HG03439 (cell line): ENCODE results near the gene DDX23.
A peak's percentile ranks its signal among the peaks of the same experiment; 100 is the strongest.

ENCODE experiments used
- ATAC-seq: cut with Tn5 transposase; IDR thresholded peaks from one replicate; pipeline ENCODE4 v1.9.1; 2021; ENCODE audit warnings: mild to moderate bottlenecking, moderate library complexity; ENCODE audit not compliant: unreplicated experiment

The DDX23 gene

GRCh38 chr12:48800971-48801370 is 51.0 kb downstream of the DDX23 start:
- no peak for ATAC-seq

GRCh38 chr12:48800457-48800856 is 51.5 kb downstream of the DDX23 start:
- ATAC-seq = no peak

GRCh38 chr12:48796976-48797375 is 55.0 kb downstream of the DDX23 start:
- no peak for ATAC-seq

DNA sequence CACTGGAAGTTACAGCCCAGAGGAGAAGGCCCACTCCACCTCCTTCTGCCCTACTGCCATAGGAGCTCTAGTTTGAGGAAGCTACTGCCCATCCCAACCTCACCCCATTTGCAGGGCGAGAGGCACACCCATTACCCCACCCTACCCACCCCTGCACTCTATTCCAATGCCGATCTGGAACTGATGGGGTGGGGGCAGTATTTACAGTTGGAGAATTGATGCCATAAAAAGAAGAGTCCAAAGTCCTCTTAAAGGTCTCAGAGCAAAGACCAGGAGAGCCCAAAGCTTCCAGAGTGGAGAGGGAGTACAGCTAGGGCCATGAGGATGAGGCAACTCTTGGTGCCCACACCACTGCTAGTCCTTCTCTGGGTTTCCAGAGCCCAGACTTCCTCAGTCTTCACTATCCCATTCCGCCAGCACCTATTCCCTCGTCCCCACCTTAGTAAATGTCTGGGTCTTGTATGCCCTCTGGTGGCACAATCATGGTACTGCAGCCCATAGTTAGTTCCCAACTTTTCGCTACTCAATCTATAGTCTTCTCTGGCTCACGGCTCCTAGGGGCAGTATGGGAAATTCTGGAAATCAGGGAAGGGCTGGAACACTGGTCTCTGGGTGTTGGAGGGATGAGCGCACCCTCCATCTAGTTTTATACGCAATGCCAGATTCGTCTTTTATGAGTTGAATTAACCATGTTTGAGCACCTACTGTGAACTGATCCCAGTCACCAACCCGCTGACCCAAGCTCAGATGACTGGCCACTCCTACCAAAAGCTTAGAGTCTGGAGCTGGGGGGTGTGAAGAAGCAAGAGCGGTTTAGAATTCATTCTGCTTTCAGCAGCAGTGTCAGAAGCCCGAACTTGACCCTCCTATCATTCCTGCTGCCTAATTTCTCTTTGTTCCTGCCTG is 56.2 kb downstream of the DDX23 start:
- peak; percentile 56 for ATAC-seq

DNA sequence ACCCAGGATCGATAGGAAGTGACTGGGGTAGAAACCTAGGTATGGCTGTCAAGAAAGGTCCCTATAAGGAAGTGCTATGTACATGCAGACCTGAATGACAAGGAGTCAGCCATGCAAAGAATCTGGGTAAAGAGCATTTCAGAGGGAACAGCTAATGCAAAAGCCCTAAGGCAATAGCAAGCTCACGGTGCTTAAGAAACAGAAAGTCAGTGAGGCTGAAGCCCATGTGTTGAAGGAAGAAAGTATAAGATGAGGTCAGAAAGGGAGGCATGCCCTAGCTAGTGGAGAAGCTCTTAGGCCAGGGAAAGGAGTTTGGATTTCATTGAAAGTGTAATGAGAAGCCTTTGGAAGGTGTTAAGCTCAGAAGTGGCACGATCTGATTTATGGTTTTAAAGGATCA is 57.1 kb downstream of the DDX23 start:
- ATAC-seq = no peak

GRCh38 chr12:48793696-48794095 is 58.3 kb downstream of the DDX23 start:
- no peak for ATAC-seq

GRCh38 chr12:48789858-48790326 is 62.1 kb downstream of the DDX23 start:
- no peak for ATAC-seq

- no peak for ATAC-seq
Observed at GRCh38 chr12:48788854-48789775, 62.8 kb downstream of the DDX23 start, which contains the start of gene ADCY6. TSS of gene ADCY6 (minus strand) at chr12:48789089. CDS start at chr12:48783434, 5,655 bp downstream.

- no peak for ATAC-seq
Observed at GRCh38 chr12:48788524-48788853, 63.5 kb downstream of the DDX23 start.

- ATAC-seq = no peak
Observed at GRCh38 chr12:48787791-48788523, 64.0 kb downstream of the DDX23 start.

- ATAC-seq = no peak
Observed at GRCh38 chr12:48786591-48787544, 65.1 kb downstream of the DDX23 start.

- no peak for ATAC-seq
Observed at GRCh38 chr12:48783432-48783831, 68.5 kb downstream of the DDX23 start.

DNA sequence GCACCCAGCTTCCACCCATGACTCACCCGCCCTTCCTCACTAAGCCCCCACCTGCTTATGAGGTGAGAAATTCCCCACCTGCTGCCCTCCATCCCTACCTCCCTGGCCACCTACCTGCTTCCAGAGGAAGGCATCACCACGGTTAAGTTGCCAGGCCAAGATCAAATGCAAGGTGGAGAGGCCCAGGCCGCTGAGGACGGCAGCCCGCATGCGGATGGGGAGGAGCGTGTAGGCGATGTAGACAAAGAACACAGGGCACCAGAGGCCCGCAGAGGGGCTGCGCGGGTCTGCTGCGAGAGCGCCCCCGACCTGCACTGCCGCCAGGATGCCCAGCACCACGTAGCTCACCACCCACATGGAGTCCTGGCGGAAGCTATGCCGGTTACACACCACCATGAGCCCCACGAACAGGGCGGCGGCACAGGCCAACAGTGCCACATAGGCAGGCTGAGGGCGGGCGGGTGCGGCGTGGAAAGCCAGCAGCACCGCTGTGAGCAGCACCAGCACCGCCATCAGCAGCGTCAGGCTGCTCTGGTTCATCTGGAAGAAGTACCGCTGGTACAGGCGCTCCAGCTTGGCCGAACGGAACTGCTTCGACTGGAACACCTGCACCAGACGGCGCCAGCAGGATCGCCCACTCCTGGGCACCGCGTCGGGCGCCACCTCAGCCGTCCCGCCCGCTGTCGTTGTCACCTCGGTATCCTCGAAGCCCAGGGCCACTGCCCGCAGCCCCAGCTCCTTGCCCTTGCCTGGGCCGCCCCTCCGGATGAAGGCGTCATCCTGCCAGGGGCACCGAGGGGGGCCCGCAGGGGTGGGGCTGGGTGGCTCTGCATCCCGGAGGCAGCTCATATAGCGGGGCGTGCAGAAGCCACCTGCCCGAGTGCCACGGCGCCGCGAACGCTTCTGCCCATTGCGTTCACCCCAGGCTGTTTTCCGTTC is 69.2 kb downstream of the DDX23 start:
- no peak for ATAC-seq

DNA sequence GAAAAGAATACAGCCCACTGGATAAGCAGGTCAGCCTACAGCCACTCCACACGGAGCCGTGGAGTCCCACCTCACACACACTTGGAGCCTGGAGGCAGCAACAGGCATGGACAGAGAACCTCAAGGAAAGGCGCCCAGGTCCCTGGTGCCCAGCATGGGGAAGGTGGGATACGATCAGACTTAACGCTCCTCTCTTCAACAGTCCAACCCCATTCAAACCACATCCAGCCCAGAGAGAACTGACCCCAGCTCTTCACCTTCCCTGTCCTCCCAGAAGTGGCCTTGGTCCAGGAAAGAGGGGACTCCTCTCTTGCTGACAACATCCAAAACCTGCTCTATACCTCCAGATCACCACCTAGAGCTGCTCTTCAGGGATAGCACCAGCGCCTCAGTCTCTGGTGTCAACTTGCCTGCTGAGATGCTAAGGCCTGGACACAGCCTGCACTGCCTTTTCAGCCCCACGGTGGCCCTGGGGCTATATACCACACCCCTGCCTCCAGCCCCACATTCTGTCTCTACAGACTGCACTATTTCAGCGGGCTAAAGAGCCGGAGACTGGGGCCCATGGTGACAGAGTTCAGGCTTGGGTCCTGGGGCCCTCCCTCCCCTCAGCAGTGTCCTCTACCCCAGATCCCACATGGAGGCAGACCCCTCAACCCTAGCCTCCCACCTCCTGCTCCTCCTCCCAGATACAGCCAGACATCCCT is 70.1 kb downstream of the DDX23 start:
- ATAC-seq = no peak

DNA sequence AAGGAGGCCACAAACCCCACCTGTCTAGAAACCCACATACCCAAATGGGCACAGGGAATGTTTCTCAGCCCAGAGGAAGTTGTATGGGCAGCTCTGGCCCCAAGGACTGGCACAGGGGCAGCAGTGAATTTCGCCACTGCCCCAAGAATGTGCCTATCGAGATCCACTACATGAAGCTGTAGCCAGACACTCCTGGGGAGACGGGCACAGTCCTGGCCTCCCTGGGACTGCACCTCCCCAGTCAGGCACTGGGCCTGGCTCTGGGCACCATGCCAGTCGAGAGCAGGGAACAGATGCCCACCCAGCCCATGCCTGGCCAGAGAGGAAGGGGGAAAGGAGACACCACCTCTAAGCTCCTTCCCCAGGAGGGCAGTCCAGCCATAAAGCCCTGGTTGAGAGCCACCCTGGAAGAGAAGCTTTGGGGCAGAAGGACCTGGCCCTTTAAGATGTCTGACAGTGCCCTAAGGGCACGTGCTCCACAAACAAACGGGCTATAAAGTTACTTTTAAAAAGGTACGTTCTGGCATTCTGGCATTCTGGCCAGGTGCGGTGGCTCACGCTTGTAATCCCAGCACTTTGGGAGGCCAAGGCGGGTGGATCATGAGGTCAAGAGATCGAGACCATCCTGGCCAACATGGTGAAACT is 71.5 kb downstream of the DDX23 start:
- ATAC-seq = no peak

DNA sequence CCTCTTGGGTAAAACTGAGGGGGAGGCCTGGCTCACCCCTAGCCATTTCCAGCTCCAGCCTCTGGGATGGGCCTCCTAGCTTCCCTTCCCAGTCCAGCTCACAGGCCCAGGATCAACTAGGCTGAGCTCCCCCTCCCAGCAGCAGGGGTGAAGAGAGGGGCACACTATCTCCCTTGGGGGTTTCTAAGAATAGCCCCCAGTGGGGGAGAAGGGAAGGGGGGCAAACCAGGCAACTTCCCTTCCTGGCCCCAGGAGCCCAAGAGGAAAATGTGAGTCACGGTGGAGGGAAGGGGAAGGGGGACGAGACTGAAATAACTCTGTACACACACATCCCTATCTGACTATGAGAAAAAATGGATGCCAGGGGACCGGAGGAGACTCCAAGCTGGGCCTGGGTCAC is 72.1 kb downstream of the DDX23 start:
- ATAC-seq = no peak
